HG02763 (cell line): ENCODE data around the gene LIN9.

Experiments used
- ATAC-seq: cut with Tn5 transposase; IDR thresholded peaks from one replicate; pipeline ENCODE4 v1.9.1; 2021; ENCODE audit warnings: mild to moderate bottlenecking, moderate library complexity; ENCODE audit not compliant: unreplicated experiment

The LIN9 gene

DNA sequence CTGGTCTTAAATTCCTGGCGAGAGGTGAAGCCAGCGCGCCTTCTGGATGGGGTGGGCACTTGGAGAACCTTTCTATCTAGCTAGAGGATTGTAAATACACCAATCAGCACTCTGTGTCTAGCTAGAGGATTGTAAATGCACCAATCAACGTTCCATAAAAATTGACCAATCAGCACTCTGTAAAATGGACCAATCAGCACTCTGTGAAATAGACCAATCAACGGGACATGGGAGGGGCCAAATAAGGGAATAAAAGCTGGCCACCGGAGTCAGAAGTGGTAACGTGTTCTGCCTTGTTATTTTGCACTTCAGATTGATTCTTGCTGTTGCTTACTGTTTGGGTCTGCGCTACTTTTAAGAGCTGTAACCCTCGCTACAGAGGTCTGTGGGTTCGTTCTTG, 12.0 kb upstream of the LIN9 start:
- ATAC-seq, result no peak

DNA sequence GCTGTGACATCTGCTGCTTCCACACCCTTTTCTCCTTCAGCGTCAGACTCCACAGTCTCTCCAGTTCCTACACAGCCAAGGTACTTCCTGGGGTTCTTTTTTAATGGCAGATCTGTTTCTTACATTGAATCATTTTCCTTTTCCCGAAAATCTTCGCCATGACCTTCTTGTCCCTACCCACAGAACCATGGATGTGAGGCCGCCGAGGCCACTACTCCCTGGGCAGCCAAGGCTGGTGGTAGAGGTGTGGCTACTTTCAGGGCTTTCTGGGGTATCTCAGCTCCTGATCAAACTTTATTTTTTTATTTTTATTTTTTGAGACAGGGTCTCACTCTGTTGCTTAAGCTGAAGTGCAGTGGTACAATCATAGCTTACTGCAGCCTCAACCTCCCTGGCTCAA, 9.5 kb upstream of the LIN9 start:
- no peak for ATAC-seq

DNA sequence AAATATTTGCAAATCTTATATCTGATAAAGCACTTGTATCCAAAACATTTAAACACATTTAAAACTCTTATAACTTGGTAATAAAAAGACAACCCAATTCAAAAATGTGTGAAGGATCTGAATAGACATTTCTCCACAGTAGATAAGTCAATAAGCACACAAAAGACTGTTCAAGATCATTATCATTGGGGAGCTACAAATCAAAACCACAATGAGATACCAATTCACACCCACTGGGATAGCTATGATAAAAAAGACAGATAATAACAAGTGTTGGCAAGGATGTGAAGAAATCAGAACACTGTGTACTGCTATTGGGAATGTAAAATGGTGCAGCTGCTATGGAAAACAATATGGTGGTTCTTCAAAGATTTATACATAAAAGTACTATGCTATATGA, 5.1 kb upstream of the LIN9 start:
- no peak for ATAC-seq

DNA sequence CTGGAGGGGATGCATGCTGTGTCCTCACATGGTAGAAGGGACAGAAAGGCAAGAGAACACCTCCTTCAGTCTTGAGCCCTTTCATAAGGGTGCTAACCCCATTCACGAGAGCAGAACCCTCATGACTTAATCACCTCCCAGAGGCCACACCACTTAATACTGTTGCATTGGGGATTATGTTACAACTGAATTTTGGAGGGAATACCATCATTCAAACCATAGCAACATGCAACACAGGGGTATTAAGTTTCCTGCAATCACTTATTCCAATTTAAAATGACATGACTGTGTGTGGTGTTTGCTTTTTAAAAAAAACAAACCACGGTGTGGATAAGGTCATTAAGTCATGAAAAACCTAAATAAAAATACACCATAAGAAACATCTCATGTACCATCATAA, 3.1 kb upstream of the LIN9 start:
- ATAC-seq, result no peak

DNA sequence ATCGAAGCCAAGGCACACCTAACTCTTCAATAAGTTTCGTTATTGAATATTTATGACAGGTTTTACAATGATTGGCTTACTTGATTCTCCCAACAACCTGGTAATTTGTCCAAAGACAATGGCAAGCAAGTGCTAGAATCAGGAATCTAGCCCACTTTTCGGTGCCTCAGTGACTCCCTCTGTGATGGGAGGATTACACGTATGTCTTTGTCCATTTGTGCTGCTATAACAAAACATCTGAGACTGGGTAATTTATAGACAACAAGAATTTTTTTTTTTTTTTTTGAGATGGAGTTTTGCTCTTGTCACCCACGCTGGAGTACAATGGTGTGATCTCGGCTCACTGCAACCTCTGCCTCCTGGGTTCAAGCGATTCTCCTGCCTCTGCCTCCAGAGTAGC, 2.4 kb upstream of the LIN9 start:
- no peak for ATAC-seq

DNA sequence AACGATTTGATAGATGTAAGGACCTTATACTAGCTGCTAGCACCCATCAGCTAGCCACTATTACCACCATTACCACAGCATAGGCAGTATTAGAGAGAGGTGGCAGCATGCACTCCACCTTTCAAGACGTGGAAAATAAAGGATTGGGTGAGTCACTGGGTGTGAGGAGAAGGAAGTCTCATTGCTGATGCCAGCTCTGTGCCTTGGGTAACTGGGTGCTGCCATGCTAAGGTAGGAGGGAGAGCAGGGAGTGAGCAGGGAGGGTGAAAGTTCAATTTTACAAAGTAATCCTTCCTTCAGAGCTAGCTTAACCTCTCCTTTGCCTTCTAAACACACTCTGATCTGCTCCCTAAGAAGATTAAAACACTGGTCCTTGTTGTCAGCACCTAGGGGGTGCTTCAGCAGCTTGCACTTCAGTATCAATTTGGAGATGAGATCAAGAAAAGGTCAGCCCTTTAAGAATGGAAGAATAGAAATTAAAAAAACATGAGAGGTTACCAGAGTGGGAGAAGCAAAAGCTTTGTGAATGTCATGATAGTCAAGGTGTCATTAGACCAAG, 1.8 kb upstream of the LIN9 start:
- no peak for ATAC-seq

DNA sequence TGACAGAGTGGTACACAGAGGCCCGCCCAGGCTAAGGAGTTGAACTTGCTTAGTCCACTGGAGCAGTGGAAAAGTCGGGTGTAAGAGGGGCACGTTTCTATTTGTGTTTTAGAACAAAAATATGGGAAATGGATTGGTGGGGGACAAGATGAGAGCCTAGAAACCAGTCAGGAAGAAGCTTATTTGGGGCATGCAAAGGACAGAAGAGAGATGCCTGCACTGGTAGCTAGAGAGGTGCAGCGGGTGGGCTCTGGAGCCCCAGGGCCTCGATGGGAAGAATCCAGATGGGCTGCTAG, 1.2 kb upstream of the LIN9 start:
- ATAC-seq, result no peak

DNA sequence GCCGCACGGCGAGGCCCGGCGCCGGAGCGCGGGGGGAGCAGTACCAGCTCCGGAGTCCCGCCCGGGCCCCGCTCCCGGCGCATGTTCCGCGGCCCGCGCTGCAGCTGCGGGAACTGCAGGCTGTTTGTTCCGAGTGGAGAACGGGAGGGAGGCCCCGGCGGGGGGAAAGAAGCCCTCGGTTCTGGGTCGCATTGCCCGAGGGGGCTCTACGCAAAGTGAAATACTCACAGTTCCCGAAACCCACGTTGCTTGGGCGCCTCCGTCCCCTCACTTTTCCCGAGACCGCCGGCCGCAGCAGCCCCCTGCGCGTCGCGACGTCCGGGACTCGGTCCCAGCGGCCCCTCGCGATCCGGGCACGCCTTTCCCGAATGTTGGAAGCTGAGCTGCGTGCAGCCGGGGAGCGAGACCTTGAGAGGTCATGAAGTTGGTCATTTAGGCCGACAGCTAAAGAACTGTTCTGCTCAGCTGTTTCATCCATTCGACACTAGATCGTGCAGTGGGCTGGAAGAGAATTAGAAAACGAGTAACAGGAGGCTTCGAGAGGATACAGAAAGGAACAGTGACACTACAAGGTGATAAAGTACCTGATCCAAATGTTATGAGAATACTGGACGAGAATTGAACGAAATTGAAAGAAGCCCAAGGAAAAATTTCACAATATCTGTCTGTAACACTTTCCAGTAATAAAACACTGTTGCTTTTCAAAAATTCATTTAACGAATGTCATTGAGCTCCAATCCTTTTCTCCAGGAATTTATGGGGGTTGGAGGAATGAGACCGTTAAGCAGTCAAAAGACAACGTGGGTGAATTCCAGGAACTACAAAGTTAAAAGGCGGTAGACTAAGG, 657 bp upstream of the LIN9 start:
- ATAC-seq, result no peak

DNA sequence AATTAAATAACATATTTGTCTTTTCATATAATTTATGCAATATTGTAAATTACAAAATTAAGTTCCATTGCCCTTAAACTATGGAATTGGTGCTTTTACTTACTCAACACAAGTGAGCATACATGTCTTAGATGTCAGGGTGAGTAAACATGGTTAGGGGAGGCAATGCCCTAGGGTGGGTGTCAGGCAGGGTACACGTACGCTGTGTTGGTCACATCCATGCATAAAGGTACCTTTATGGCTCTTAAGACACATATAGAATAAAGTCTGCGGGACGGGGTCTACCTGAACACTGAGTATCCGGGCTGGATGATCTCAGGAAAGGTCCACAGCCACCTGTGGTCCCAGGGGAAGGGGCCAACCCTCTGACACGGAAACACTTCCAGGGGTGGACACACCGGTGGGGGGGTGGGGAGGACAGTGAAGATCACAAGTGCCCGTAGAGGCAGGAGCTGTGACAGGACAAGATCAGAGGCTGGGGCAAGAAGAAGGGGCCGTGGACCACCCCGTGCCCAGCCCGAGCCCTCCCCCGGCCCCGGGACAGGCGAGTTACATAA, 720 bp downstream of the LIN9 start:
- ATAC-seq, result peak; percentile 13

DNA sequence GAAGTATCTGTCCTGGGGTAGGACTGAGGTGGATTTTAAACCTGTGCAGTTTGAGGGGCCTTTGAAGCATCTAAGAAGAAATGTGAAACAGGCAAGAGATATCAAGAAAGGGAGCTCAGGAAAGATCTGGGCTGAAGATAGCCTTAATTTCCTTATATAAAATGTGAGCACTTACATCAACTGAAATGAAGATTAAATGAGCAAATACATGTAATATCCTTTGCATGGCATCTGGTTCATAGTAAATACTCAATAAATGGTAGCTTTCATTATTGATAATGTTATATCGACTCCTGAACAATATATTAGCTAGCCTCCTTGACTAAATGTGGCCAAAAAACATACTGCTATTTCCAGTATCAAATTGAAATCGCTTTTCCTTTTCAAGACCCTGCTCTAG, 2.5 kb downstream of the LIN9 start:
- no peak for ATAC-seq

DNA sequence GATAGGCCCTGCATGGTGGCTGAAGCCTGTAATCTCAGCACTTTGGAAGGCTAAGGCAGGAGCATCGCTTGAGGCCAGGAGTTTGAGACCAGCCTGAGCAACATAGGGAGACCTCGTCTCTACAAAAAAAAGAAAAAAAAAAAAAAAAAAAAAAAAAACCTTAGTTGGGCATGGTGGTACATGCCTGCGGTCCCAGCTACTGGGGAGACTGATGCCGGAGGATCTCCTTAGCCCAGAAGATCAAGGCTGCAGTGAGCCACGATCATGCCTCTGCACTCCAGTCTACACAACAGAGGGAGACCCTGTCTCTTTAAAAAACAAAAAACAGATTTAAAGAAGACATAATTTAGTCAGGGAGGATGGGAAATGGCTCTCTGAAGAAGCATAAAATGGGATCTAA, 3.8 kb downstream of the LIN9 start:
- no peak for ATAC-seq

DNA sequence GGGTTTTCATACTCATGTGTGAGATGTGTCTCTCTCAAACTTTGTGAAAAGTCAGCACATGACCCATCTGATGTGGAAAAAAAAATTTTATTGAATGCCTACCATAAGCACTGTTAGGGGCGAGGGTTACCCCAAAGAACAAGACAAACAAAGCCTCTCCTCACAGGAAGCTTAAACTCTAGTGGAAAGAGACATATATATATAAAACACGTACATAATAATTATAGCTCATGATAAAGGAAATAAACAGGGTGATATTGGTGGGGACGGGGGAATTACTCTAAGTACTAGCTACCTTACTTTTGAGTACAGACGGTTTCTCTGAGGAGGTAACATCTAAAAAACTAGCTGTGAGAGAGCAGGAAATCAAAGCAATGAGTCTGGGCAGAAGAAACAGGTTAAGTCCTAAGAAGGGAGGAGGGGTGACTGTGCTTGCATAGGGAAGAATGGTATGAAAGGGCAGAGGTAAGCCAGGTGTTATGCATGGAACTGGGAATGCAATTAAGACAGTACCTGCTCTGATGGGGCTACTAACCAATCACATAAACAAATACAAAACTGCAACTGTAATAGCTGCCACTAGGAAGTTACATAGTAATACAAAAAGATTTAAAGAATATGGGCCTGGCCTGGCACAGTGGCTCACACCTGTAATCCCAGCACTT, 4.5 kb downstream of the LIN9 start:
- ATAC-seq, result no peak

DNA sequence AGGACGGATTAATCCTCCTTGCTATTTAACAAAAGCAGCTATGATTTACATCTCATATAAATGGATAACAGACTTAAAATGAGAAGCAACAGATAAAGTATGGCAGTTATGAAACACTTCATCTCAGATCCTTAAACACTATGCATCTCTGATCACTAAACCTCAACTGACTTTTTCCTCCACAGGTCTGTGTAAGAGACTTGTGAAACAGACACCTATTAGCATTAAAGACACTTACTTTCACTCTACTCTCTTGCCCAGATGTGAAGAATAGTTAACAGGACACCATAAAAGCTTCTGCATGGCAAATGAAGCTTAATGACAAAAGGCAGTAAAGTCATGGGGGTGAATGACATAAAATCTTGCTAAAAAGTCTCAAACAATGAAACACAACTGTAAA, 6.2 kb downstream of the LIN9 start:
- no peak for ATAC-seq

DNA sequence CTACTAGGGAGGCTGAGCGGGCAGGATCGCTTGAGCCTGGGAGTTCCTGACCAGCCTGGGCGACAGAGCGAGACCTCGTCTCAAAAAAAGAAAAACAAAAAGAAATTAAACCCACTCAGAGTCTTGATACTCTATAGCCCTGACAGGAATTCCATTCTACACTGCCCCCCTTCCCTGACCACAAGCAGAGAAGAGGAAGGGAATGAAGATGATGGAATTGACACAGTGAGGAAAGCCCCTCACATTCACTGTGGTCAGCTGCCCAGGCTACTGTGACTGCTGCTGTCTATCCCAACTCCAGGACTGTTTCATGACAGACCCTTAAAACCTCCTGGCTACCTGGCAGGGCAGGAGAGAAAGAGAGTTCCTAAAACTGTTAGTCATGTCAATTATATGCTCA, 12.1 kb downstream of the LIN9 start:
- ATAC-seq, result no peak

DNA sequence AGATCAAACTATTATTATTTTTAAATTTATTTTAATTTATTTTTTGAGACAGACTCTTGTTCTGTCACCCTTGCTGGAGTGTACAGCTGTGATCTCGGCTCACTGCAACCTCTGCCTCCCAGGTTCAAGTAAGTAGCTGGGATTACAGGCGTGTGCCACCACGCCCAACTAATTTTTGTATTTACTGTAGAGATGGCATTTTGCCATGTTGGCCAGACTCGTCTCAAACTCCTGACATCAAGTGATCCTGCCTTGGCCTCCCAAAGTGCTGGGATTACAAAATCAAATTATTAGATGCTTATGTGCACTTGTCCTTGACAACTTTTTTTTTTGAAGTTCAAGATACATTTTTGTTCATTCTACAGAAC, 15.4 kb downstream of the LIN9 start:
- ATAC-seq, result no peak

DNA sequence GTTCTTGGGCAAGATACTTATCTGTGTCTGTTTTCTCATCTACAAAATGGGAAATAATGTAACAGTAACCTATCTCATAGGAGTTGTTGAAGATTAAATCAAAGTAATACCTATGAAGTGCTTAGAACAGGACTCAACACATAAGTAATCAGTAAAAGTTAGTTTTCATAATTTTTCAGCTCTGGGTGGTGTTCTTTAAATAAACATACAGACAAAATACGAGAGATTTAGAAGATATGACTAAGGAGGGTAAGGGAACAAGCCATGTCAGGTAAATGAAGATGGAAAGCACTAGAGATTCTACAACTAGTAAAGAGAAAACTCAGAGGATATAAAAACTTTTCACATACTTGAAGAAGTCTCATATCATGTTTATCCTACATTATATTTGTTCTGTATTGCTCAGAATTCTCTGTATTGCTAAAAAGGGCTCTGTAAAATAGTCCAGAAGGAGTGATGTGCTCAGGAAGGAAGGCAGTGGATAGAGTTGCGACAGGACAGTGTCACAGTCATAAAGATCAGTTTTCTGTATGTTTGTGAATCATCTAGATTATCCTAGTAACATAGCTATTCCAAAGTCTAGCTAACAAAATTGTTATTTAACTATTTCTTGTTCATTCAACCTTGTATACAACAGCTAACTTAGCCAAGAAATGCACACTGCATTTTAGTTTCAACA, 16.0 kb downstream of the LIN9 start:
- ATAC-seq, result no peak

DNA sequence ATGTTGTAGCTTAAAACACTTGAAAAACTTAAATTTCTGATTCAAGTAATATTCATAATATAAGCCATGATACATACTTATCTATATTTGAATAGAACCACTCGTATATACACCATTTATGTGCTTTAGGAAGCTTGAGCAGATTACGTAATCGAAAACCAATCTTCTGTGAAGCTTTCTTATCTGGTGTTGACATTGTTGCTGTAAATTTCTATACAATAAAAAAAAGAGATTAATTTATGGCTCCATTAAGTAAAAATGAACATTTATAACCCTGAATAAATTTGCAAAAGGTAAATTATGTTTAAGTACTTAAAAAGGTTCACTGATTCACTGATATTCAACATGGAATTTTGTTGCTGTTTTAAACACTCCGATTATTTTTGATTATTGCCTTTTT, 21.4 kb downstream of the LIN9 start:
- no peak for ATAC-seq

DNA sequence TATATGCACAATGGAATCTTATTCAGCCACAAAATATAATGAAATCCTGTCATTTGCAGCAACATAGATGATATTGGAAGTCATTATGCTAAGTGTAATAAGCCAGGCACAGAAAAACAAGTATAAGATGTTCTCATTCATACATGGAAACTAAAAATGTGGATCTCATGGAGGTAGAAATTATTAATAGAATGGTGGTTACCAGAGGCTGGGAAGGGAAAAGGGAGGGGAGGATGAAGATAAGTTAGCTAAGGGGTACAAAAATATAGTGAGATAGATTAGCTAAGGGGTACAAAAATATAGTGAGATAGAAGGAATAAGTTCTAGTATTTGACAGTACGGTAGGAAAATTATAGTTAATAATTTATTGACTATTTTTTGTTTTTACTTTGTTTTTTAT, 27.9 kb downstream of the LIN9 start:
- ATAC-seq, result no peak

DNA sequence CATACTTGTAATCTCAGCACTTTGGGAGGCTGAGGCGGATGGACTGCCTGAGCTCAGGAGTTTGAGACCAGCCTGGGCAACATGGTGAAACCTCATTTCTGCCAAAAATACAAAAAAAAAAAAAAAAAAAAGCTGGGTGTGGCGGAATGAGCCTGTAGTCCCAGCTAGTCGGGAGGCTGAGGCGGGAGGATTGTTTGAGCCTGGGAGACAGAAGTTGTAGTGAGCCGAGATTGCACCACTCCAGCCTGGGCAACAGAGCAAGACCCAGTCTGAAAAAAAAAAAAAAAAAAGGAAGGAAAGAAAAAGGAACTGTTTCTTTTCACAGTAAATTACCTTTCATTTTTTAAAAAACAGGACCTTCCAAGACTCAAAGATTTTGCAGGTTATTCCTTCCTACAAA, 29.5 kb downstream of the LIN9 start:
- no peak for ATAC-seq

DNA sequence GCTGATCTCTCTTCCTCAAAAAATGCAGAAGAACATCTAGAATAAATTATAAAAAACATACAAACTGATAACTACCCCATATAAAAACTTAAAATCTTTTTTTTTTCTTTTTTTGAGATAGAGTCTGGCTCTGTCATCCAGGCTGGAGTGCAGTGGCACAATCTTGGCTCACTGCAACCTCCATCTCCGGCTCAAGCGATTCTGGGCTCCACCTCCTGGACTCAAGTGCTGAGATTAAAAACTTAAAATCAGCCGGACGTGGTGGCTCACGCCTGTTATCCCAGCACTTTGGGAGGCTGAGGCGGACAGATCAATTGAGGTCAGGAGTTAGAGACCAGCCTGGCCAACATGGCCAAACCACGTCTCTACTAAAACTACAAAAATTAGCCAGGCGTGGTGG, 31.1 kb downstream of the LIN9 start:
- ATAC-seq, result no peak

DNA sequence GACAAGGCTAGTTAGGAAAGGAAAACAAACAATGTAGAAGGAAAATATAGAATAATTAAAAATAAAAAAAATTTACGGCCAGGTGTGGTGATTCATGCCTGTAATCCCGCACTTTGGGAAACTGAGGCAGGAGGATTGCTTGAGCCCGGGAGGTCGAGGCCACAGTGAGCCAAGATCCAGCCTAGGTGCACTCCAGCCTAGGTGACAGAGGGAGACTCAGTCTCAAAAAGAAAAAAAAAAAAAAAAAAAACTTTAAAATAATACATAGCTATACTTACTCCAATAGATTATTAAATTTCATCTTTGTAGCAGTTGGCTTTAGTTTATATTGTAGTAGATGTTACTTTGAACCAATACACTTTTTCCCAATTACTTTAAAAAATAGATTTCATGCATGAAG, 32.0 kb downstream of the LIN9 start:
- no peak for ATAC-seq
